Measurements from ENCODE around the gene ABCB1. TPM values are rescaled to one million over a fixed set of nuclear protein-coding genes. Genes with fewer than 3 reads are reported as not detected.

Gene ABCB1
- total and polyA plus RNA-seq, 2 donors (not counting 3 experiments of a cell fraction or from before 2014, with no cell fraction given): 7.1 to 7.5 TPM

- CTCF ChIA-PET: no interaction called here
- POLR2A ChIA-PET: no interaction called here
- dilution Hi-C loops (cut with MboI; ENCODE audit: extremely low pct_ligation_motif_present, low sequenced_read_pairs): no loop called here
Measured at GRCh38 chr7:87456247-87456646, 144.4 kb downstream of the ABCB1 start.

More at GRCh38 chr7:87456247-87456646, 144.4 kb downstream of the ABCB1 start:
- no peak overlapping the region for H3K4me2 ChIP-seq (ENCODE audit: insufficient read depth, low read length)
- H3K27me3 ChIP-seq (ENCODE audit: control insufficient read depth in 2 of 2, insufficient read depth in 2 of 2, low read length in 2 of 2): peaks cover 0 to 3% of the 10 kb centered on the region in 2 experiments
- no TSS peak for BruUV-seq (replicated peaks)
- H3K4me1 ChIP-seq (ENCODE audit: control insufficient read depth, extremely low read depth, insufficient read depth, low read length): no peaks in the 10 kb centered on the region
- TF ChIP-seq POLR2AphosphoS5 (IDR thresholded peaks at IDR 0.05; ENCODE audit: insufficient read depth, low read depth, low read length) (no peak), JUN (IDR thresholded peaks at IDR 0.05; ENCODE audit: borderline replicate concordance, insufficient read depth, insufficient read length, low read depth) (no peak), POLR2A (IDR thresholded peaks at IDR 0.05; ENCODE audit: low read depth, low read length) (no peak), MAX (IDR thresholded peaks at IDR 0.05; ENCODE audit: insufficient read depth, insufficient read length) (no peak), EZH2 (IDR thresholded peaks at IDR 0.05; ENCODE audit: borderline replicate concordance, low read depth, low read length, severe bottlenecking) (no peak), CTCF (IDR thresholded peaks at IDR 0.05; ENCODE audit: extremely low read depth in 1 of 2, insufficient read depth in 1 of 2, low read depth in 1 of 2, low read length in 2 of 2) (no peak), GATA2 (IDR thresholded peaks at IDR 0.05; ENCODE audit: insufficient read depth, insufficient read length, low read depth, low read length) (no peak), MYC (IDR thresholded peaks at IDR 0.05; ENCODE audit: low read depth, low read length) (no peak), FOS (IDR thresholded peaks at IDR 0.05; ENCODE audit: borderline replicate concordance, insufficient read depth, low read length) (no peak)
- H4K20me1 ChIP-seq (replicated peaks; ENCODE audit: control insufficient read depth, extremely low read depth, insufficient read depth, low read length): no peaks in the 10 kb centered on the region
- no peak overlapping the region for H3K9ac ChIP-seq (replicated peaks; ENCODE audit: extremely low read depth, insufficient read depth, low read length)
- H3K79me2 ChIP-seq (ENCODE audit: control insufficient read depth, insufficient read depth, low read length): no peaks in the 10 kb centered on the region
- no peak for DNase-seq (ENCODE audit: low read depth, low spot score)
- H3K4me3 ChIP-seq (replicated peaks in 1 of 3; ENCODE audit: insufficient read depth in 1 of 3, low read depth in 1 of 3, low read length in 3 of 3): no peak overlapping the region
- FAIRE-seq: no peak
- H3K27ac ChIP-seq (ENCODE audit: insufficient read depth, low read depth, low read length): no peak overlapping the region
- no peak overlapping the region for H2AFZ ChIP-seq (ENCODE audit: low read depth, low read length)
- no peaks in the 10 kb centered on the region for H3K9me3 ChIP-seq (replicated peaks; ENCODE audit: control insufficient read depth, insufficient read depth, low read length)
- H3K36me3 ChIP-seq (ENCODE audit: control insufficient read depth in 2 of 2, extremely low read depth in 1 of 2, insufficient read depth in 2 of 2, low read length in 2 of 2): no peaks in the 10 kb centered on the region
- no peaks in the 10 kb centered on the region for H3K9me1 ChIP-seq (replicated peaks; ENCODE audit: control insufficient read depth, extremely low read depth, insufficient read depth, low read length)
- intact Hi-C loops (cut with micrococcal nuclease): no loop called here

Other genes with a start within 250 kb of the ABCB1 start
- gene ABCB4, start 125.2 kb downstream of the ABCB1 start, total RNA-seq: 0.09 and 0.15 TPM in 2 replicates
- gene ABCB4, start 125.2 kb downstream of the ABCB1 start, polyA plus RNA-seq: 0.11 TPM in 1 of 2 replicates, not detected in the other
- gene RUNDC3B, start 27.5 kb upstream of the ABCB1 start, total RNA-seq: 1.4 and 1.8 TPM in 2 replicates
- gene RUNDC3B, start 27.5 kb upstream of the ABCB1 start, polyA plus RNA-seq: 0.10 and 0.25 TPM in 2 replicates